ENCODE data around the gene TSHZ1. TPM values are rescaled to one million over a fixed set of nuclear protein-coding genes. Genes with fewer than 3 reads are reported as not detected.

Gene TSHZ1
- total RNA-seq, 4 donors from 2014 or later: 5.4 to 20.2 (median 13.7) TPM

- 63 to 65% methylated on average over 5 to 7 of the region's 7 CpGs for WGBS, 2 donors
- H3K4me3 ChIP-seq: no peak overlapping the region
- no peaks in the 10 kb centered on the region for H3K27me3 ChIP-seq
- intact Hi-C loops (cut with DNase I): no loop called here
- no peak overlapping the region for H3K27ac ChIP-seq
- H3K36me3 ChIP-seq: no peaks in the 10 kb centered on the region
- no peaks in the 10 kb centered on the region for H3K9me3 ChIP-seq
- TF ChIP-seq CTCF (IDR thresholded peaks at IDR 0.05): no peak
- no peak for TF ChIP-seq POLR2A (IDR thresholded peaks at IDR 0.05)
- no peak for DNase-seq
- peaks cover 0 to 28% (median 0%) of the 10 kb centered on the region in 3 donors for H3K4me1 ChIP-seq
Measured at GRCh38 chr18:75269124-75269680, 58.6 kb downstream of the TSHZ1 start.

- TF ChIP-seq CTCF (IDR thresholded peaks at IDR 0.05): no peak
Measured at GRCh38 chr18:75269696-75270095, 59.1 kb downstream of the TSHZ1 start.

GRCh38 chr18:75271952-75272351 lies 61.4 kb downstream of the TSHZ1 start:
- H3K27ac ChIP-seq: no peak overlapping the region
- no peaks in the 10 kb centered on the region for H3K36me3 ChIP-seq
- DNase-seq: no peak
- intact Hi-C loops (cut with DNase I): no loop called here
- peaks cover 0 to 20% (median 6%) of the 10 kb centered on the region in 3 donors for H3K4me1 ChIP-seq
- no peaks in the 10 kb centered on the region for H3K27me3 ChIP-seq
- no peak overlapping the region for H3K4me3 ChIP-seq
- WGBS, 2 donors: 88 to 94% methylated on average over 11 of the region's 11 CpGs
- TF ChIP-seq CTCF (IDR thresholded peaks at IDR 0.05) (no peak), POLR2A (IDR thresholded peaks at IDR 0.05) (no peak)
- H3K9me3 ChIP-seq: no peaks in the 10 kb centered on the region

More at GRCh38 chr18:75269696-75270095, 59.1 kb downstream of the TSHZ1 start:
- no peak for DNase-seq
- 88 to 91% methylated on average over 8 of the region's 8 CpGs for WGBS, 2 donors
- Histone ChIP-seq H3K36me3 (no peaks in the 10 kb centered on the region), H3K27me3 (no peaks in the 10 kb centered on the region), H3K4me1 (peaks cover 0 to 23% (median 0%) of the 10 kb centered on the region in 3 donors), H3K9me3 (no peaks in the 10 kb centered on the region), H3K27ac (no peak overlapping the region), H3K4me3 (no peak overlapping the region)
- intact Hi-C loops (cut with DNase I): no loop called here

- Histone ChIP-seq H3K27ac (no peak overlapping the region), H3K9me3 (no peaks in the 10 kb centered on the region), H3K36me3 (no peaks in the 10 kb centered on the region), H3K4me3 (no peak overlapping the region), H3K27me3 (no peaks in the 10 kb centered on the region), H3K4me1 (peaks cover 0 to 23% (median 10%) of the 10 kb centered on the region in 3 donors)
- intact Hi-C loops (cut with DNase I): no loop called here
- no peak for TF ChIP-seq POLR2A (IDR thresholded peaks at IDR 0.05)
- no peak for TF ChIP-seq CTCF (IDR thresholded peaks at IDR 0.05)
- WGBS, 2 donors: 97 to 98% methylated on average over 12 to 14 of the region's 15 CpGs
- no peak for DNase-seq
Measured at GRCh38 chr18:75273817-75274216, 63.2 kb downstream of the TSHZ1 start.

GRCh38 chr18:75275226-75275625 lies 64.6 kb downstream of the TSHZ1 start:
- 93 to 94% methylated on average over 8 of the region's 8 CpGs for WGBS, 2 donors
- no peaks in the 10 kb centered on the region for H3K9me3 ChIP-seq
- peaks cover 0 to 26% (median 10%) of the 10 kb centered on the region in 3 donors for H3K4me1 ChIP-seq
- intact Hi-C loops (cut with DNase I): no loop called here
- H3K36me3 ChIP-seq: no peaks in the 10 kb centered on the region
- no peak for TF ChIP-seq POLR2A (IDR thresholded peaks at IDR 0.05)
- TF ChIP-seq CTCF (IDR thresholded peaks at IDR 0.05): no peak
- H3K27me3 ChIP-seq: no peaks in the 10 kb centered on the region
- no peak overlapping the region for H3K27ac ChIP-seq
- no peak for DNase-seq
- no peak overlapping the region for H3K4me3 ChIP-seq

Measured in esophagus squamous epithelium (tissue), 5 donors.